Superior temporal gyrus (tissue), 1 donor: ENCODE results near the gene PES1.
"Not testable (repeated sequence)": the region's sequence is repeated elsewhere in the genome, so short reads cannot be mapped to it uniquely, and the experiment has no call there.

Source experiments
- DNase-seq: peaks from one replicate; pipeline ENCODE4 v3.0.0-alpha.2; 2016; ENCODE audit errors: extremely low spot score

Gene PES1

GRCh38 chr22:30555282-30556210 is 36.2 kb downstream of the PES1 start:
- DNase-seq: no peak

- no peak for DNase-seq
Measured at GRCh38 chr22:30553971-30554370, 37.7 kb downstream of the PES1 start.

- DNase-seq: no peak
Measured at GRCh38 chr22:30552719-30553118, 39.0 kb downstream of the PES1 start.

- not testable (repeated sequence) for DNase-seq
Measured at GRCh38 chr22:30551813-30552212, 39.9 kb downstream of the PES1 start.

GRCh38 chr22:30547188-30547587 is 44.5 kb downstream of the PES1 start:
- no peak for DNase-seq

GRCh38 chr22:30546616-30547015 is 45.1 kb downstream of the PES1 start, which contains the start of gene SEC14L6:
Gene SEC14L6 (minus strand): TSS chr22:30546741. CDS start chr22:30546682, 59 bp downstream.
- DNase-seq: no peak

GRCh38 chr22:30542811-30543188 is 48.9 kb downstream of the PES1 start:
- no peak for DNase-seq

- no peak for DNase-seq
Measured at GRCh38 chr22:30541961-30542810, 49.5 kb downstream of the PES1 start.

- not testable (repeated sequence) for DNase-seq
Measured at GRCh38 chr22:30541511-30541910, 50.2 kb downstream of the PES1 start.

GRCh38 chr22:30539368-30539767 is 52.3 kb downstream of the PES1 start:
- no peak for DNase-seq

GRCh38 chr22:30538280-30538679 is 53.4 kb downstream of the PES1 start:
- DNase-seq: no peak

- DNase-seq: no peak
Measured at GRCh38 chr22:30537083-30537731, 54.5 kb downstream of the PES1 start.

- DNase-seq: no peak
Measured at GRCh38 chr22:30535182-30535581, 56.5 kb downstream of the PES1 start.

GRCh38 chr22:30531651-30532608 is 59.8 kb downstream of the PES1 start:
- DNase-seq: no peak

- DNase-seq: no peak
Measured at GRCh38 chr22:30526656-30527055, 65.1 kb downstream of the PES1 start.
